K562 (cell line): ENCODE results near the gene MMEL1. TPM values are rescaled to one million over a fixed set of nuclear protein-coding genes. Genes with fewer than 3 reads are reported as not detected.

ENCODE experiments used
- CBFA2T2 ChIP-seq: fragments of 450-650 bp; conservative IDR thresholded peaks from 2 replicates; pipeline ENCODE4 v1.6.1; 2017; ENCODE audit warnings: mild to moderate bottlenecking
- HDAC3 ChIP-seq: fragments of 450-650 bp; IDR thresholded peaks from 2 replicates; pipeline ENCODE4 v1.6.1; 2018; ENCODE audit warnings: borderline replicate concordance, mild to moderate bottlenecking, moderate library complexity; ENCODE audit not compliant: partially characterized antibody
- HNRNPH1 ChIP-seq: fragments of 200-400 bp; formaldehyde crosslinking; optimal IDR thresholded peaks from 2 replicates; pipeline ENCODE3; 2017; ENCODE audit warnings: low read depth, mild to moderate bottlenecking, low read length, moderate library complexity
- ILF3 ChIP-seq: fragments of 450-650 bp; IDR thresholded peaks from 2 replicates; pipeline ENCODE4 v1.6.1; 2018; ENCODE audit warnings: antibody characterized with exemption, mild to moderate bottlenecking, moderate library complexity, borderline replicate concordance
- SREBF1 ChIP-seq: fragments of 150-350 bp; IDR thresholded peaks from 2 replicates; pipeline ENCODE4 v1.6.1; 2014; ENCODE audit warnings: antibody characterized with exemption, low read depth, low read length, borderline replicate concordance
- ZNF12 ChIP-seq: sonication (generic); formaldehyde crosslinking; IDR thresholded peaks from 2 replicates; pipeline ENCODE4 v1.4.0; 2020; ENCODE audit warnings: mild to moderate bottlenecking, missing genetic modification reagents
- polyA plus RNA-seq, 8 experiments: library from polyadenylated mRNA; depleted of rRNA in 4 of 8; stranded (reverse) in 5 of 8; unstranded in 3 of 8; fragments of >200 nt; fragmentation: Nextera tagmentation in 2 of 8; fragmentation: Illumina TruSeq in 1 of 8; extraction: Ambion mirVana in 2 of 8; extraction: Trizol in 1 of 8; gene quantifications; 2 replicates each; pipeline versions ENCODE4 v1.2.1 to v1.2.3, GENCODE V29; 2011 to 2014; ENCODE audit warnings: inconsistent platforms in 1 of 8, missing spikeins in 1 of 8
- total RNA-seq, 7 experiments: library from RNA; depleted of rRNA in 6 of 7; stranded (reverse); fragments of >200 nt in 6 of 7; fragmentation: Illumina TruSeq in 2 of 7; extraction: Trizol in 2 of 7; gene quantifications; 2 replicates each; pipeline versions ENCODE4 v1.2.1 to v1.2.3, GENCODE V29; 2011 to 2021; ENCODE audit warnings: low replicate concordance in 1 of 7
- TF ChIP-seq, protein P1 (sequence below), 2 experiments: fragments of 150-350 bp in 1 of 2; IDR thresholded peaks; 2 replicates each; pipeline ENCODE4 v1.6.1; 2012 to 2016; ENCODE audit warnings: low read depth in 2 of 2, low read length in 2 of 2, mild to moderate bottlenecking in 1 of 2, moderate library complexity in 1 of 2

The MMEL1 gene
- total and polyA plus RNA-seq, 9 of the 15 experiments (the other 6 are each of a cell fraction or from before 2014, with no cell fraction given) = not detected

GRCh38 chr1:2595812-2596529 is 36.8 kb downstream of the MMEL1 start (continued):
- TF ChIP-seq ZNF12 (no peak), CBFA2T2 (no peak), SREBF1 (no peak), HNRNPH1 (no peak), HDAC3 (no peak), ILF3 (no peak)
- TF ChIP-seq, protein P1, sequence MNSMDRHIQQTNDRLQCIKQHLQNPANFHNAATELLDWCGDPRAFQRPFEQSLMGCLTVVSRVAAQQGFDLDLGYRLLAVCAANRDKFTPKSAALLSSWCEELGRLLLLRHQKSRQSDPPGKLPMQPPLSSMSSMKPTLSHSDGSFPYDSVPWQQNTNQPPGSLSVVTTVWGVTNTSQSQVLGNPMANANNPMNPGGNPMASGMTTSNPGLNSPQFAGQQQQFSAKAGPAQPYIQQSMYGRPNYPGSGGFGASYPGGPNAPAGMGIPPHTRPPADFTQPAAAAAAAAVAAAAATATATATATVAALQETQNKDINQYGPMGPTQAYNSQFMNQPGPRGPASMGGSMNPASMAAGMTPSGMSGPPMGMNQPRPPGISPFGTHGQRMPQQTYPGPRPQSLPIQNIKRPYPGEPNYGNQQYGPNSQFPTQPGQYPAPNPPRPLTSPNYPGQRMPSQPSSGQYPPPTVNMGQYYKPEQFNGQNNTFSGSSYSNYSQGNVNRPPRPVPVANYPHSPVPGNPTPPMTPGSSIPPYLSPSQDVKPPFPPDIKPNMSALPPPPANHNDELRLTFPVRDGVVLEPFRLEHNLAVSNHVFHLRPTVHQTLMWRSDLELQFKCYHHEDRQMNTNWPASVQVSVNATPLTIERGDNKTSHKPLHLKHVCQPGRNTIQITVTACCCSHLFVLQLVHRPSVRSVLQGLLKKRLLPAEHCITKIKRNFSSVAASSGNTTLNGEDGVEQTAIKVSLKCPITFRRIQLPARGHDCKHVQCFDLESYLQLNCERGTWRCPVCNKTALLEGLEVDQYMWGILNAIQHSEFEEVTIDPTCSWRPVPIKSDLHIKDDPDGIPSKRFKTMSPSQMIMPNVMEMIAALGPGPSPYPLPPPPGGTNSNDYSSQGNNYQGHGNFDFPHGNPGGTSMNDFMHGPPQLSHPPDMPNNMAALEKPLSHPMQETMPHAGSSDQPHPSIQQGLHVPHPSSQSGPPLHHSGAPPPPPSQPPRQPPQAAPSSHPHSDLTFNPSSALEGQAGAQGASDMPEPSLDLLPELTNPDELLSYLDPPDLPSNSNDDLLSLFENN (IDR thresholded peaks at IDR 0.05; ENCODE audit: low read depth in 2 of 2, low read length in 2 of 2) = no peak
